Measurements from ENCODE around the gene CHD1L. TPM values are rescaled to one million over a fixed set of nuclear protein-coding genes. Genes with fewer than 3 reads are reported as not detected.

CHD1L gene
- total and polyA plus RNA-seq, 2 donors from 2014 or later, result 15.2 to 27.7 TPM

DNA sequence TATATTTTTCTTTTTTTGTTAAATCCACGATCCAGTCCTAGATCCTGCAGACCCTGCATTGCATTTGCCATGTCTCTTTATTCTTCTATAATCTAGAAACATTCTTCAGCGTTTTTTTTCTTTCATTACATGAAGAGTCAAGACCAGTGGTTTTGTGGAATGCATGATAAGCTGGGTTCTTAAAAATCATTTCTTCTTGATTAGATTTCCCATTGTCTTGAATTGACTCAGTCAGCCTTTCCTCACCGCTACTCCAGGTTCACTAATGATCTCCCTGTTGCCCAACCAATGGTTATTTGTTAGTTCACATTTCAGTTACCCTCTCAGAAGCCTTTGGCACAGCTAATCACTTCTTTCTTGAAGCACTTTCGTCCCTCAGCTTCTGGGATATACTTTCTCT is 25.2 kb downstream of the CHD1L start:
- Histone ChIP-seq H3K4me3 (ENCODE audit: low read length in 3 of 3) (no peak overlapping the region), H3K36me3 (ENCODE audit: control insufficient read depth in 2 of 3, insufficient read depth in 3 of 3, low read length in 3 of 3) (peaks cover 2 to 26% (median 17%) of the 10 kb centered on the region in 3 donors), H3K9me3 (ENCODE audit: control insufficient read depth in 2 of 3, insufficient read depth in 1 of 3, low read length in 3 of 3) (no peaks in the 10 kb centered on the region), H3K27ac (ENCODE audit: low read depth in 2 of 2, low read length in 2 of 2) (no peak overlapping the region), H3K4me1 (ENCODE audit: control insufficient read depth in 2 of 3, insufficient read depth in 2 of 3, low read depth in 1 of 3, low read length in 3 of 3) (no peaks in the 10 kb centered on the region), H3K9ac (ENCODE audit: low read length in 3 of 3) (no peak overlapping the region), H3K27me3 (ENCODE audit: control insufficient read depth, insufficient read depth, low read length) (no peaks in the 10 kb centered on the region)
- intact Hi-C loops (cut with DNase I), result no loop called here
- TF ChIP-seq, protein P1, sequence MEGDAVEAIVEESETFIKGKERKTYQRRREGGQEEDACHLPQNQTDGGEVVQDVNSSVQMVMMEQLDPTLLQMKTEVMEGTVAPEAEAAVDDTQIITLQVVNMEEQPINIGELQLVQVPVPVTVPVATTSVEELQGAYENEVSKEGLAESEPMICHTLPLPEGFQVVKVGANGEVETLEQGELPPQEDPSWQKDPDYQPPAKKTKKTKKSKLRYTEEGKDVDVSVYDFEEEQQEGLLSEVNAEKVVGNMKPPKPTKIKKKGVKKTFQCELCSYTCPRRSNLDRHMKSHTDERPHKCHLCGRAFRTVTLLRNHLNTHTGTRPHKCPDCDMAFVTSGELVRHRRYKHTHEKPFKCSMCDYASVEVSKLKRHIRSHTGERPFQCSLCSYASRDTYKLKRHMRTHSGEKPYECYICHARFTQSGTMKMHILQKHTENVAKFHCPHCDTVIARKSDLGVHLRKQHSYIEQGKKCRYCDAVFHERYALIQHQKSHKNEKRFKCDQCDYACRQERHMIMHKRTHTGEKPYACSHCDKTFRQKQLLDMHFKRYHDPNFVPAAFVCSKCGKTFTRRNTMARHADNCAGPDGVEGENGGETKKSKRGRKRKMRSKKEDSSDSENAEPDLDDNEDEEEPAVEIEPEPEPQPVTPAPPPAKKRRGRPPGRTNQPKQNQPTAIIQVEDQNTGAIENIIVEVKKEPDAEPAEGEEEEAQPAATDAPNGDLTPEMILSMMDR (IDR thresholded peaks at IDR 0.05; ENCODE audit: borderline replicate concordance, extremely low read depth, insufficient read depth), result no peak
- FAIRE-seq (no peak), DNase-seq (no peak)

DNA sequence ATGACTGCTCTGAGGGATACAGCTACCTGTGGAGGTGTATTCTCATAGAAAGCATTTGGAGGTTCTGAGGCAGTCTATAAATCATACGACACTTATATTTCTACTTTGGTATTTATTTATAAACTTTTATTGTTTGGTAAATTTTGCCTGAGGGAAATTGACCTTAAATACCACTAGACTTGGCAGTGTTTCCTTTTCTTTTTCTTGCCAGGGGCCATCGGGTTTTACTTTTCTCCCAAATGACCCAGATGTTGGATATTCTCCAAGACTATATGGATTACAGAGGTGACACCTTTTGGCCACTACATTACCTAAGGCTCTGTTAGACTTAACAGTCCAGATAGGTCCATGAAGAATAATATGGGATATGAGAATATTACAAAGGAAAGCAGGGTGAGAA is 28.2 kb downstream of the CHD1L start:
- no peaks in the 10 kb centered on the region for H3K9me3 ChIP-seq (ENCODE audit: control insufficient read depth in 2 of 3, insufficient read depth in 1 of 3, low read length in 3 of 3)
- FAIRE-seq (no peak), DNase-seq (no peak)
- no peak overlapping the region for H3K27ac ChIP-seq (ENCODE audit: low read depth in 2 of 2, low read length in 2 of 2)
- intact Hi-C loops (cut with DNase I), result no loop called here
- H3K4me1 ChIP-seq (ENCODE audit: control insufficient read depth in 2 of 3, insufficient read depth in 2 of 3, low read depth in 1 of 3, low read length in 3 of 3), result no peaks in the 10 kb centered on the region
- no peak overlapping the region for H3K9ac ChIP-seq (ENCODE audit: low read length in 3 of 3)
- H3K4me3 ChIP-seq (ENCODE audit: low read length in 3 of 3), result no peak overlapping the region
- H3K36me3 ChIP-seq (ENCODE audit: control insufficient read depth in 2 of 3, insufficient read depth in 3 of 3, low read length in 3 of 3), result peaks cover 4 to 26% (median 12%) of the 10 kb centered on the region in 3 donors
- no peaks in the 10 kb centered on the region for H3K27me3 ChIP-seq (ENCODE audit: control insufficient read depth, insufficient read depth, low read length)
- TF ChIP-seq, protein P1 (IDR thresholded peaks at IDR 0.05; ENCODE audit: borderline replicate concordance, extremely low read depth, insufficient read depth), result no peak

DNA sequence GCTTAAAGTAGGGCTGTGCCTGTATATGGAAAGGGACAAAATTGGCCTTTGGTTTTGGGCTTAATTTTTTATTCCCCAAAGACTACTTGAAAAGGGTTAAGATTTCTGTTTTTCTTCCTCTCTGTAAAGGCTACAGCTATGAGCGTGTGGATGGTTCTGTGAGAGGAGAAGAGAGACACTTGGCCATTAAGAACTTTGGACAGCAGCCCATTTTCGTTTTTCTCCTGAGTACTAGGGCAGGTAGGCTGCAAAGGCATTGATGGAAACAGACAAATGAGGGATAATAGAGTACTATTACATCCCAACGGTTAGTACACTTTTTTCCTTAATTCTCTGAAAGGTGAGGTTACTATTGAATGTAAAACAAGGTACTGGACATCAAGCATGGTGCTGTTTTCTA is 29.6 kb downstream of the CHD1L start:
- no peak for DNase-seq
- intact Hi-C loops (cut with DNase I), result no loop called here
- TF ChIP-seq, protein P1 (IDR thresholded peaks at IDR 0.05; ENCODE audit: borderline replicate concordance, extremely low read depth, insufficient read depth), result no peak
- FAIRE-seq, result no peak
- Histone ChIP-seq H3K4me1 (ENCODE audit: control insufficient read depth in 2 of 3, insufficient read depth in 2 of 3, low read depth in 1 of 3, low read length in 3 of 3) (no peaks in the 10 kb centered on the region), H3K9me3 (ENCODE audit: control insufficient read depth in 2 of 3, insufficient read depth in 1 of 3, low read length in 3 of 3) (no peaks in the 10 kb centered on the region), H3K27me3 (ENCODE audit: control insufficient read depth, insufficient read depth, low read length) (no peaks in the 10 kb centered on the region), H3K9ac (ENCODE audit: low read length in 3 of 3) (no peak overlapping the region), H3K27ac (ENCODE audit: low read depth in 2 of 2, low read length in 2 of 2) (no peak overlapping the region), H3K4me3 (ENCODE audit: low read length in 3 of 3) (no peak overlapping the region), H3K36me3 (ENCODE audit: control insufficient read depth in 2 of 3, insufficient read depth in 3 of 3, low read length in 3 of 3) (peaks cover 6 to 32% (median 17%) of the 10 kb centered on the region in 3 donors)
